GM19023 (cell line): ENCODE results near the gene CEP192.
"Not testable (repeated sequence)": the region's sequence is repeated elsewhere in the genome, so short reads cannot be mapped to it uniquely, and the experiment has no call there.

Source experiments
- ATAC-seq: cut with Tn5 transposase; IDR thresholded peaks from one replicate; pipeline ENCODE4 v1.9.1; 2021; ENCODE audit warnings: mild to moderate bottlenecking, moderate library complexity; ENCODE audit not compliant: unreplicated experiment

The CEP192 gene, protein sequence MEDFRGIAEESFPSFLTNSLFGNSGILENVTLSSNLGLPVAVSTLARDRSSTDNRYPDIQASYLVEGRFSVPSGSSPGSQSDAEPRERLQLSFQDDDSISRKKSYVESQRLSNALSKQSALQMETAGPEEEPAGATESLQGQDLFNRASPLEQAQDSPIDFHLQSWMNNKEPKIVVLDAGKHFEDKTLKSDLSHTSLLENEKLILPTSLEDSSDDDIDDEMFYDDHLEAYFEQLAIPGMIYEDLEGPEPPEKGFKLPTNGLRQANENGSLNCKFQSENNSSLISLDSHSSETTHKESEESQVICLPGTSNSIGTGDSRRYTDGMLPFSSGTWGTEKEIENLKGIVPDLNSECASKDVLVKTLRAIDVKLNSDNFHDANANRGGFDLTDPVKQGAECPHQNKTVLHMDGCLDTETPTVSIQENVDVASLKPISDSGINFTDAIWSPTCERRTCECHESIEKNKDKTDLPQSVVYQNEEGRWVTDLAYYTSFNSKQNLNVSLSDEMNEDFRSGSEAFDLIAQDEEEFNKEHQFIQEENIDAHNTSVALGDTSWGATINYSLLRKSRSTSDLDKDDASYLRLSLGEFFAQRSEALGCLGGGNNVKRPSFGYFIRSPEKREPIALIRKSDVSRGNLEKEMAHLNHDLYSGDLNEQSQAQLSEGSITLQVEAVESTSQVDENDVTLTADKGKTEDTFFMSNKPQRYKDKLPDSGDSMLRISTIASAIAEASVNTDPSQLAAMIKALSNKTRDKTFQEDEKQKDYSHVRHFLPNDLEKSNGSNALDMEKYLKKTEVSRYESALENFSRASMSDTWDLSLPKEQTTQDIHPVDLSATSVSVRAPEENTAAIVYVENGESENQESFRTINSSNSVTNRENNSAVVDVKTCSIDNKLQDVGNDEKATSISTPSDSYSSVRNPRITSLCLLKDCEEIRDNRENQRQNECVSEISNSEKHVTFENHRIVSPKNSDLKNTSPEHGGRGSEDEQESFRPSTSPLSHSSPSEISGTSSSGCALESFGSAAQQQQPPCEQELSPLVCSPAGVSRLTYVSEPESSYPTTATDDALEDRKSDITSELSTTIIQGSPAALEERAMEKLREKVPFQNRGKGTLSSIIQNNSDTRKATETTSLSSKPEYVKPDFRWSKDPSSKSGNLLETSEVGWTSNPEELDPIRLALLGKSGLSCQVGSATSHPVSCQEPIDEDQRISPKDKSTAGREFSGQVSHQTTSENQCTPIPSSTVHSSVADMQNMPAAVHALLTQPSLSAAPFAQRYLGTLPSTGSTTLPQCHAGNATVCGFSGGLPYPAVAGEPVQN (N-terminal part only)

DNA sequence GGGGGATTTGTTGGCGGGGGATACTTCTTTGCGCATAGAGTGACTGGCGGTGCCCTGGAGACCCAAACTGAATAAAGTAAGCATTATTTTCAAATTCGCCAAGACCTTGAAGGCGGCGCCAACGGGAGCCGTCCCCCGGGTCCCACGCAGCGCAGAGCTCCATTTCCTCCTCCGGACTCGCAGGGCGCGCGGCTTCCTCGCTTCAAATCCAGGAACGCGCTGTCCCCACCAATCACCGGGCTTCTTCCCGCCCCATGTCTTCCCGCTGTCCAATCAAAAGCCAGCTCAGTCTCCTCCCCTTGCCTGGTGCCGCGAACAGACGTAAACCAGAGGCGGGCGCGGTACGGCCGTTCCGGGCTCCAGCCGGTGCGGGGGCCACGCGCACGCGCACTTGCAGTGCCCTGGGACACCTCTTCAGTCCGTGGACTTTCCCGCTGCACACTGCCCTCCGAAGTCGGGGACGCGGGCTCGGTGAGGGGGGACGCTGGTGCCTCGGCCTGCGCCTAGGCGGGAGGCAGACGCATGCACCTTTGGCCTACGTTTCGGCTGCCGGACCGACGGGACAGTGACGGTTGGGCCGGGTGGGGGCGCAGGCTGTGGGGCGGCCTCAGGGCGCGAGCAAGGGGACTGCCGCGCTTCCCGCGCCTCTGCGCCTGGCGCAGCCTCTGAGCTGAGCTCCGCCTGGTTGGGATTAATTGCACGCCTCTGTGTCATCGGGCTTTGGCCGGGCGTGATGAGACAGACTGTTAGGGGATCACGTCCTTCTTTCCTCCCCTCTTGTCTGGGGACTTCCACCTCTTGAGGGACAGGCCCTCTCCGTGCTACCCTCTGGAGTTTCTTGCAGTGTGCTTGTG, at the start of gene CEP192:
CEP192 (plus strand) TSS at position 396 of the 854 bp plus-strand sequence. CDS start 8,063 bp downstream, outside the sequence.
- ATAC-seq, result peak; percentile 88

- no peak for ATAC-seq
Measured at GRCh38 chr18:12943215-12943614, 47.9 kb upstream of the CEP192 start.

DNA sequence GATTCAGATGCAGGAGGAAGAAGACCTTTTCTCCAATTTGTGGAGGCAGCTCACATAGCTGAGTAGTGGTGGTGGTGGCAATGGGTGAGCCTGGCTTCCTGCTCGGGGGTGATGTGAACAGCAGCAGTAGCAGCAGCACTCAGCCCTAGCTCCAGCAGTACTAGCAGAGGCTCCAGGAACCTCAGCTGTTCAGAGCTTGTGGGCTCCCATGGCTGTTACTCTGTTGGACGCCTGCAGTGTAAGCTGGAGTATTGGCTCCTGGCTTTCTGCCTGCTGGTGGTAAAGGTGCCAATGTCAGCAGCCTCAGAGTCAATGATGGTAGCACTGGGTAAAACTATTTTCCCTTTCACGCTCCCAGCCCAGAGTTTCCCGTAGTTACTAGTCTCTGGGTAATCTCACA, 46.5 kb upstream of the CEP192 start:
- no peak for ATAC-seq

DNA sequence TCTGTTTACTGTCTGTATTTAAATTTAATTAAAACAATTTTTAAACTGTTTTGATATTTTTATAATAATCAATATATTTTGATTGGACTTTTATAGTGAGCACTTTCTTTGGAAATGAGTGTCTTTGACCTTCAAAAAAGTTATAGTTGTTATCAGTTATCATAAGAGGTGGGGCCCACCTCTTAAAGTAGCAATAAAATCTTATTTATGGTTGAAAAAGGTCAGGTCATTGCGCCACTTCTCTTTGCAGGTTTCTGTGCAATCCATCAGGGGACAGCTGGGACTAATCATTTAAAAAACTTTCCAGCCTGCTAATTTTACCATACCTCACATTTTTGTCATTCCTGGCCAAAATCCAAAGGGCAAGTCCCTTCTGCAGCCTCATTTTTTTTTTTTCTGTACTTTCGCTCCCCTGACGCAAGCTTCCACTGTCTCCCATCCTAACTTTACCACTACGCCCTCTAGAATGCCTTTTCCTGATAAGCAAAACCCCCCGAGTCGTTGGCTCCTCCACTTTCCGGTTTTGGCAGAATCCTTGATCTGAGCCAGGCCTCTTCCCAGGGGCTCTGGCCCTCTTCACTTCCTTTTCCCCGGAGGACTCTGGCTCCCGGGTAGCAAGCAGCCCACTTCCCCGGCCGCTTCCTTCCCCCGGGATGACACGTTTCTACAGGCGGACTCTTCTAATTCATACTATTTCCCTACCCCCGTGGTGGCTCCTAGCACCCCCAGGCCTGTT, 44.4 kb upstream of the CEP192 start:
- no peak for ATAC-seq

DNA sequence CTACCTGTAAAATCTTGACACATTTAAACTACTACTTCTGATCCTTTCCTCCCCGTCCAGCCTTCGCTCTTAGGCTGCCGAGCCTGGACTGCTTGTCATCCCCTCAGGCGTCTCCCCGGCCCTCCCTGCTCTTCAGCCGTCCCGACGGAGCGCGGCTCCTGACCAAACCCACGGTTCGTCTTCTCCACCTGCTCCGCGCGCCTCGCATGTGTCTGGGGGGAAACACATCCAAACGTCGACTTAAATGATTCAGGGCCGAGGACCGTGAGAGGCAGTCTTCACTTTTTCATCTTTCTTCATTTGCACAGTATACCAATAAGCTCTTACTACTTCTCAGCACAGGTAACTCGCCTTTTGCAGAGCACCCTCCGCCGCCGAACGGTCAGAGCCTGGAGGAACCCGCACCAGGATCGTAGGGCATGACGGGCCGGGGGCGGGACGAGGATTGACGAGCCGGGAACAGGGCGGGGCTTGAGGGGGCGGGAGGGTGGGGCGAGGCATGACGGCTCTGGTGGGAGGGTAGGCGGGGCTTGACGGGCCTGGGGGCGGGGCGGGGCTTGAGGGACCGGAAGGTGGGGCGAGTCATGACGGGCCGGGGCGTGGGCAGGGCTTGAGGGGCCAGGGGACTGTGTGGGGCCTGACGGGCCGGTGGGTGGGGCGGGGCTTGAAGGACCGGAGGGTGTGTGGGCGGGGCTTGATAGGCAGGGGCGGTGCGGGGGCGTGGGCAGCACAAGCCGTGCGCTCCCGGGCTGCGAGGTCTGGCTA, 43.7 kb upstream of the CEP192 start, which contains the start of gene SEH1L:
SEH1L (plus strand) TSS at position 727 of the 765 bp plus-strand sequence. CDS start 111 bp downstream, outside the sequence.
- ATAC-seq, result peak; percentile 81

- peak; percentile 75 for ATAC-seq
Measured at GRCh38 chr18:12948050-12948804, 42.9 kb upstream of the CEP192 start.

- no peak for ATAC-seq
Measured at GRCh38 chr18:12958478-12958877, 32.7 kb upstream of the CEP192 start.

GRCh38 chr18:12960395-12960794, 30.8 kb upstream of the CEP192 start:
- no peak for ATAC-seq

- ATAC-seq, result no peak
Measured at GRCh38 chr18:12960853-12961397, 30.2 kb upstream of the CEP192 start.

DNA sequence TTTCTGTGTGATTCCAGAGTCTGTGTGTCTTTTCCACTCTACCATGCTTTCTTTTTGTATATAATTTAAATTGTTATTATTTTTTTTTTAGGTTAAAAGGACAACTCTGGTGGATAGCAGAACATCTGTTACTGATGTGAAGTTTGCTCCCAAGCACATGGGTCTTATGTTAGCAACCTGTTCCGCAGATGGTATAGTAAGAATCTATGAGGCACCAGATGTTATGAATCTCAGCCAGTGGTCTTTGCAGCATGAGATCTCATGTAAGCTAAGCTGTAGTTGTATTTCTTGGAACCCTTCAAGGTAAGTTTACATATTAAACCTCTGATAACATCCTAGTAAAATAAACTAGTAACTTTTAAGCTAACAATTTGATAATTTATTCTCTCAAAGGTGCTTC, 28.1 kb upstream of the CEP192 start:
- ATAC-seq, result no peak

DNA sequence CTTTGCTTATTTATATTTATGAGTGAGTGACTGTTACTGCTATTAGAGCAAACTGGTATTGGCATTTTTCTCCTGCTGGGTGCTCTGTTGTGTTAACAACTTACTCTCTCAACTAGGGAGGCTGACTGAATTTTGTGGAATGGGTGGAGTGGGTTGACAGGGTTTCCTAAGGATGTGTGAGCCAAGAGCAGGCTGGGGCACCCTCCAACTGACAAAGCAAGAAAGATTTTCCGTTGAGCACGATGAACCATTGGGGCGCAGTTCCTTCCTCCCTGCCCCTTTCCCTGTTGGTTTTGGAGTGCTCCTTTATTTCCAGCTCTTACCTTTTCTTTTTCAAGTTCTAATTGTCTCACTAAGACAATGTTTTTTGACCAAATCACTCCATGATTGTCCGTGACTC, 23.0 kb upstream of the CEP192 start:
- ATAC-seq, result no peak

GRCh38 chr18:12968619-12969018, 22.5 kb upstream of the CEP192 start:
- no peak for ATAC-seq

GRCh38 chr18:12973562-12974213, 17.5 kb upstream of the CEP192 start:
- ATAC-seq, result no peak

DNA sequence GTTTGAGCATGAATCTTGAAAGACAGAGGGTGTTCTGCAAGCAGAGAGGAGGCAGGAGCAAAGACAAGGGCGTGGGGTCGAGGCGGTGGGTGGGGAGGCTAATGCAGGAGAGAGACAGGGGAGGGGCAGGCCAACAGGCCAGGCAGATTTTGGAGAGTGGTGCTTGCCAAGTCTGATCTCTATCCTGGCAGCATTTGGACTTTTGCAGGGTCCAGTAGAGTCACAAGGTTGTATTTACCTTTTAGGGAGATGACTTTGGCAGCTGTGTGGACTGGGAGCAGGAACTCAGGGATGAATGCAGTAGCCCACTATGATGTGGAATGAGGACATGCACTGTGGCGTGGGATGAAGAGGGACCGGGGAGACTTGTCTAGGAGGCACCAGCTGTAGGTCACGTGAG, 15.7 kb upstream of the CEP192 start:
- no peak for ATAC-seq

DNA sequence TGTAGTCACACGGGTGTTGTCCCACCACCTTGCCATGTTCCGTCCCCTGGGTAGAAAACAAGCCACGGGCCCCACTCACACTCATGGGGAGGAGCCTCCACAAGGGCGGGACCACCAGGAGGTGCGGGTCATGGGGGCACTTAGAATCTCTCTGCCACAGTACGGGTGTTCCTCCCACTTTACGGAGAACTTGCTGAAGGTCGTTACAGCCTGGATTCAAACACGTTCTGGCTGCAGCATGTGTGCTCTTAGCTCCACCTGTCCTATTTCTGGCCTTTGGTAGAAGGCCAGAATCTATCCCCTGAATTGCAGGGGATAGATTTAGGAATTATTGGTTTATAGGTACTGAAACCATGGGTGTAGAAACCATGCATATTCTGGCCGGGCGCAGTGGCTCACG, 14.9 kb upstream of the CEP192 start:
- no peak for ATAC-seq

DNA sequence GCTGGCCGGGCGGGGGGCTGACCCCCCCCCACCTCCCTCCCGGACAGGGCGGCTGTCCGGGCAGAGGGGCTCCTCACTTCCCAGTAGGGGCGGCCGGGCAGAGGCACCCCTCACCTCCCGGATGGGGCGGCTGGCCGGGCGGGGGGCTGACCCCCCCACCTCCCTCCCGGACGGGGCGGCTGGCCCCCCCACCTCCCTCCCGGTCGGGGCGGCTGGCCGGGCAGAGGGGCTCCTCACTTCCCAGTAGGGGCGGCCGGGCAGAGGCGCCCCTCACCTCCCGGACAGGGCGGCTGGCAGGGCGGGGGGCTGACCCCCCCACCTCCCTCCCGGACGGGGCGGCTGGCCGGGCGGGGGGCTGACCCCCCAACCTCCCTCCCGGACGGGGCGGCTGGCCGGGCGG, 11.1 kb upstream of the CEP192 start:
- ATAC-seq, result not testable (repeated sequence)
